HUES48 (cell line): ENCODE measurements around the gene TBXAS1.

ENCODE experiments used
- H3K27ac ChIP-seq: one replicate; pipeline ENCODE4 v1.7.0; 2013; ENCODE audit warnings: low read depth, low read length, inconsistent platforms
- H3K27me3 ChIP-seq: 2 replicates; pipeline ENCODE4 v1.6.1; 2013; ENCODE audit warnings: mild to moderate bottlenecking, low read length; ENCODE audit not compliant: control insufficient read depth, insufficient read depth
- H3K36me3 ChIP-seq: 2 replicates; pipeline ENCODE4 v1.6.1; 2013; ENCODE audit warnings: low read length; ENCODE audit not compliant: control insufficient read depth, insufficient read depth
- H3K4me1 ChIP-seq: 2 replicates; pipeline ENCODE4 v1.6.1; 2013; ENCODE audit warnings: mild to moderate bottlenecking, low read length; ENCODE audit not compliant: control insufficient read depth, insufficient read depth
- H3K4me3 ChIP-seq: 2 replicates; pipeline ENCODE4 v1.5.1; 2013; ENCODE audit warnings: mild to moderate bottlenecking, low read depth, low read length
- H3K9ac ChIP-seq: 2 replicates; pipeline ENCODE4 v1.6.1; 2013; ENCODE audit warnings: mild to moderate bottlenecking, low read depth, low read length, moderate library complexity
- H3K9me3 ChIP-seq: 2 replicates; pipeline ENCODE4 v1.6.1; 2013; ENCODE audit warnings: low read length; ENCODE audit not compliant: control insufficient read depth, insufficient read depth

Gene TBXAS1

GRCh38 chr7:140007051-140007690 lies 178.1 kb downstream of the TBXAS1 start:
- Histone ChIP-seq H3K9me3 (no peaks in the 10 kb centered on the region), H3K27me3 (no peaks in the 10 kb centered on the region), H3K4me1 (peaks cover 6% of the 10 kb centered on the region; the same call in 1 of the 2 replicates), H3K9ac (no peak overlapping the region), H3K4me3 (no peak overlapping the region), H3K36me3 (no peaks in the 10 kb centered on the region), H3K27ac (no peak overlapping the region)

DNA sequence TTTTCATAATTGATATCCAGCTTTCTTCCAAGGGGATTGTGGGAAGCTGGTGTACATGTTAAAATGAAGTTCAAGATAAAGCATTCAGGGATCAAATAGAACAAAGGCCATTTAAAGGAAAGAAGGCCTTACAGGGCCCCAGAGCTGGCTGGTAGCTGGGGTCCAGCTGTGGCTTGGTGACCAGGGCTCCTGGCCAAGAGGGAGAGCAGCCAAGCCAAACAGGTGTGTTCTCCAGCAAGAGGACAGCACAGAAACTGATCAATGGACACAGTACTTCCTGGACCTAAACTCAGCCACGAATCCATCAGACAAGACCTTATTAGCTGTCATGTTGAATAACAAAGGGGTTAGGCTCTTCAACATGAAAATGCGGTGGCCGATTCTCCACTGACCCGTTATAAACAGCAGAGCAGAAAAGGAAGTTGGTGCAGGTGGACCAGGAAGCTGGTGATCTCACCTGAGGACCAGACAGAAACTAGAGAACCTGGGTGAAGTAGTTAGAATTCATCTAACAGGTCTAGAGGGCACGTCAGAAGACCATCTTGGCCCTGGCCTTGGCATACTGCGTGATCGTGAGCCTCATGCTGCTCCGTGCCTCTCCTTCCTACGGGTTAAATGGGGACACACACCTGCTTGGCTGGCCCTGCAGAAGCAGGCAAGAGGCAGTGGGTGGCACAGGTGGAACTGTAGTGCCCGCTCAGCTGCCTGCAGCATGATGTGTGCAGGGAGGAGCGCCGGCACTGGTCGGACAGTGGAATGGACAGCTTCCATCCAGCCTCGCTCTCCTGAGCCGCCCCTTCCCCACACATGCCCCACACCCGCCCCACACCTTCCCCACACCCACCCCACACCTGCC lies 179.9 kb downstream of the TBXAS1 start:
- no peak overlapping the region for H3K27ac ChIP-seq
- no peak overlapping the region for H3K9ac ChIP-seq
- peaks cover 4% of the 10 kb centered on the region; the same call in 1 of the 2 replicates for H3K4me1 ChIP-seq

GRCh38 chr7:140009735-140010134 lies 180.7 kb downstream of the TBXAS1 start:
- H3K4me1 ChIP-seq: peaks cover 4% of the 10 kb centered on the region; the same call in 1 of the 2 replicates
- H3K36me3 ChIP-seq: no peaks in the 10 kb centered on the region
- H3K27me3 ChIP-seq: no peaks in the 10 kb centered on the region
- H3K27ac ChIP-seq: no peak overlapping the region
- no peaks in the 10 kb centered on the region for H3K9me3 ChIP-seq
- no peak overlapping the region for H3K9ac ChIP-seq
- H3K4me3 ChIP-seq: no peak overlapping the region

More for the DNA sequence above, 179.9 kb downstream of the TBXAS1 start:
- no peak overlapping the region for H3K4me3 ChIP-seq
- H3K27me3 ChIP-seq: no peaks in the 10 kb centered on the region
- no peaks in the 10 kb centered on the region for H3K36me3 ChIP-seq
- H3K9me3 ChIP-seq: no peaks in the 10 kb centered on the region

DNA sequence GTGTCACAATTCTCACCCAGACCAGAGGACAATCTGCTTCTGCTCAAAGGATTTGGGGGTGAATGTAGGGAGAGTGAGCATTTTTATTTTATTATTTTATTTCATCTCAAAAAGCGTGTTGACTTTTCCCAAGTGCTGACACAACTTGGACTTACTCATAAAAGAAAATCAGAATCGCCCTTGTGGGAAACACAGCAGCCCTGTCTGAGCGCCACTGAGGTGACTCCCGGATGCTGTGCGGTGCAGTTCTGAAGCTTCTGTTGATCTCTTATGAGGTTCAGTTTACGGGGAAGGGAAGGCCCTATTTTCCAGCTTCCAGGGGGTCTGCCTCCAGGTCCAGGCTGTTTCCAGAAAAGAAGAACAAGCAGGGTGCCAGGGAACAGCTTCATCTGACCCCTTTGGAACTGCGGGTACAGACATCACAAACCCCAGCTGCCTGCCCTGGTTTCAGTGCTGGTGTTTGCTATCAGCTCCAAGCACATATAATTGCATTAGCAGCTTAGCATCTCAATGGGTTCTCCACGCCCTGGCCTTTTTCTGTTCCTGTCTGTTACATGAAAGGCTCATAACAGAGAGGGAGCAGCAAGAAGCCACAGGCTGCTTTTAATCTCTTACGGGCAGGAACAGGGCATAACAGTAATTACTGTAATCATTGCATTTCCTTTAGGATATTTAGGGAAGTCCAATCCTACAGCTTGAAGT lies 181.3 kb downstream of the TBXAS1 start:
- peaks cover 4% of the 10 kb centered on the region; the same call in 1 of the 2 replicates for H3K4me1 ChIP-seq
- no peaks in the 10 kb centered on the region for H3K9me3 ChIP-seq
- H3K27me3 ChIP-seq: no peaks in the 10 kb centered on the region
- no peaks in the 10 kb centered on the region for H3K36me3 ChIP-seq
- H3K4me3 ChIP-seq: no peak overlapping the region
- H3K27ac ChIP-seq: no peak overlapping the region
- H3K9ac ChIP-seq: no peak overlapping the region

DNA sequence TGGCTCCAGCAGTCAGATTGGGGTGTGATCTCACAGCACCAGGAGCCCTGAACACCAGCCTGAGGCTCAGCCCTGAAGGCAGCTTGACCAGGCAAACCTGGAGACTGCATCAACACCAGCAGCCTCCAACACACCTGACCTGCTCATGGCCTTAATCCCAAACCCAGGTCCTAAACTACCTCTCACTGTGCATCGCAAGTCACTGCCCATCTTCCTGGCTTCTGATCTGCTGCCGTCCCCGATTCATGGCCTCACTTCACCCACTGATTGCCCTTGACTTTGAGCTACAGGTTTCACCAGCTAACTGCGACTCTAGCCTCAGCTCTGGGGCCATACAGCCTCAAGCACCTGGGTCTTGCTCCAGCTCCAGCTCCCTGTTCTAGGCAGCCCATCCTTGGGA lies 184.6 kb downstream of the TBXAS1 start:
- no peak overlapping the region for H3K9ac ChIP-seq
- H3K27ac ChIP-seq: no peak overlapping the region
- H3K4me3 ChIP-seq: no peak overlapping the region
- H3K36me3 ChIP-seq: no peaks in the 10 kb centered on the region
- H3K4me1 ChIP-seq: no peaks in the 10 kb centered on the region
- H3K9me3 ChIP-seq: no peaks in the 10 kb centered on the region
- no peaks in the 10 kb centered on the region for H3K27me3 ChIP-seq

GRCh38 chr7:140014123-140014522 lies 185.1 kb downstream of the TBXAS1 start:
- Histone ChIP-seq H3K27me3 (no peaks in the 10 kb centered on the region), H3K36me3 (no peaks in the 10 kb centered on the region), H3K27ac (no peak overlapping the region), H3K4me3 (no peak overlapping the region), H3K4me1 (no peaks in the 10 kb centered on the region), H3K9ac (no peak overlapping the region), H3K9me3 (no peaks in the 10 kb centered on the region)

- Histone ChIP-seq H3K36me3 (no peaks in the 10 kb centered on the region), H3K27ac (no peak overlapping the region), H3K4me3 (no peak overlapping the region), H3K27me3 (no peaks in the 10 kb centered on the region), H3K4me1 (no peaks in the 10 kb centered on the region), H3K9me3 (no peaks in the 10 kb centered on the region), H3K9ac (no peak overlapping the region)
Observed at GRCh38 chr7:140015471-140015970, 186.5 kb downstream of the TBXAS1 start.

DNA sequence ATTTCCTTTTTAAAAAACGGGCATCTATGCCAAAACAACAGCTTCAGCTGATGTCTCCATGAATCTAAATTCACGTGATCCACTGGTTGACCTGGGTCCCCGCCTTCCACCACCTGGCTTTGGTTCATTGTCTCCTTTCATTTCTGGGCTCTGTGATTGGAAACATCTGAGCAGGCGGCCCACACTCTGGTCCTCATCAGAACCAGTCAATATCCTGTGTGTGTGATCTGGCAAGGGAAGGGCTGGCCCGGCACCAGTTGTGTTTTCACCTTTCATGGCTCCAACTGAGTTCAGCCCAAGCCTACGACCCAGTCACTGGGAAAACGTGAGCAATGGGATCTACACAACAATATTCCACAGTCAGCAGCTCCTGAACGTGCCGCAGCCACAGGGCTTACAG lies 187.5 kb downstream of the TBXAS1 start:
- no peaks in the 10 kb centered on the region for H3K9me3 ChIP-seq
- no peak overlapping the region for H3K9ac ChIP-seq
- H3K4me1 ChIP-seq: no peaks in the 10 kb centered on the region
- no peaks in the 10 kb centered on the region for H3K36me3 ChIP-seq
- H3K27ac ChIP-seq: no peak overlapping the region
- no peaks in the 10 kb centered on the region for H3K27me3 ChIP-seq
- H3K4me3 ChIP-seq: no peak overlapping the region

- no peak overlapping the region for H3K4me3 ChIP-seq
- H3K36me3 ChIP-seq: no peaks in the 10 kb centered on the region
- no peak overlapping the region for H3K27ac ChIP-seq
- no peak overlapping the region for H3K9ac ChIP-seq
- no peaks in the 10 kb centered on the region for H3K9me3 ChIP-seq
- H3K27me3 ChIP-seq: no peaks in the 10 kb centered on the region
- no peaks in the 10 kb centered on the region for H3K4me1 ChIP-seq
Observed at GRCh38 chr7:140017034-140017433, 188.0 kb downstream of the TBXAS1 start.

DNA sequence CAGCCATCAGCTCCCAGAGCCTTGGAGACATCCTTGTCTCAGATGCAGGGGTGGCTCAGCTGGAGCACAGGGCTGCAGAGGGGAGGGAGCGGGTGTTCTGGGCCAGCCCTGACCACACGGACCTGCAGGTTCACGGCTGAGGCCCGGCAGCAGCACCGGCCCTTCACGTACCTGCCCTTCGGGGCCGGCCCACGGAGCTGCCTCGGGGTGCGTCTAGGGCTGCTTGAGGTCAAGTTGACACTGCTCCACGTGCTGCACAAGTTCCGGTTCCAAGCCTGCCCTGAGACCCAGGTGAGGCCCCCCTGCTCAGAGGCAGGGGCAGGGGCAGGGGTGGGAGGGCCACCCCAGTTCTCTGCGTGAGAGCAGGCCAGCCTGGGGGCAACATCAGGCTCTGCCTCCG lies 188.5 kb downstream of the TBXAS1 start:
- Histone ChIP-seq H3K9me3 (no peaks in the 10 kb centered on the region), H3K36me3 (no peaks in the 10 kb centered on the region), H3K27me3 (no peaks in the 10 kb centered on the region), H3K4me1 (no peaks in the 10 kb centered on the region), H3K27ac (no peak overlapping the region), H3K4me3 (no peak overlapping the region), H3K9ac (no peak overlapping the region)
